IMR-90 (cell line): ENCODE measurements around the gene ERGIC1. TPM values are rescaled to one million over a fixed set of nuclear protein-coding genes. Genes with fewer than 3 reads are reported as not detected.

Experiments used
- ATAC-seq: fragments of 200-7000 bp; cut with Tn5 transposase; 2 replicates; pipeline ENCODE4 v1.9.1; 2020; ENCODE audit warnings: low read depth, mild to moderate bottlenecking, moderate library complexity
- BruUV-seq: library from RNA; stranded (reverse); fragments of 400-500 nt; replicated peaks from 2 replicates; lab custom pipeline; 2021; lab: Mats Ljungman, UMichigan
- CTCF ChIA-PET: fragments of 300-600 bp; formaldehyde crosslinking; extraction: SDS; loops from one replicate; lab custom pipeline; 2021; ENCODE audit warnings: antibody characterized with exemption; lab: Yijun Ruan, JAX
- POLR2A ChIA-PET: fragments of 300-600 bp; sonication (Branson Sonifier 250); formaldehyde crosslinking; loops from one replicate; lab custom pipeline; 2022; ENCODE audit warnings: antibody characterized with exemption; ENCODE audit not compliant: unreplicated experiment; lab: Charles Lee
- DNase-seq: peaks from one replicate; pipeline ENCODE4 v3.0.0; 2013
- H2AFZ ChIP-seq: replicated peaks from 2 replicates; pipeline ENCODE3; 2013; ENCODE audit warnings: low read length, mild to moderate bottlenecking; ENCODE audit not compliant: poor library complexity
- H2AK5ac ChIP-seq: 2 replicates; pipeline ENCODE4 v1.6.1; 2013; ENCODE audit warnings: low read depth, low read length, inconsistent platforms
- H2AK9ac ChIP-seq: replicated peaks from 2 replicates; pipeline ENCODE3; 2013; ENCODE audit warnings: mild to moderate bottlenecking, low read depth, low read length, moderate library complexity; ENCODE audit not compliant: poor library complexity
- H2BK120ac ChIP-seq: 2 replicates; pipeline ENCODE4 v1.6.1; 2013; ENCODE audit warnings: low read depth, low read length, inconsistent platforms
- H2BK15ac ChIP-seq: 3 replicates; pipeline ENCODE4 v1.6.1; 2013; ENCODE audit warnings: low read depth, low read length, inconsistent platforms
- H2BK20ac ChIP-seq: 2 replicates; pipeline ENCODE4 v1.6.1; 2013; ENCODE audit warnings: low read depth, mild to moderate bottlenecking, inconsistent platforms, low read length, moderate library complexity
- H2BK5ac ChIP-seq: 2 replicates; pipeline ENCODE4 v1.6.1; 2013; ENCODE audit warnings: mild to moderate bottlenecking, low read depth, low read length, inconsistent platforms; ENCODE audit not compliant: poor library complexity, severe bottlenecking
- H3K14ac ChIP-seq: replicated peaks from 2 replicates; pipeline ENCODE4 v1.6.1; 2013; ENCODE audit warnings: low read depth, low read length, inconsistent platforms
- H3K18ac ChIP-seq: 2 replicates; pipeline ENCODE4 v1.6.1; 2013; ENCODE audit warnings: low read depth, low read length, control low read depth
- H3K23ac ChIP-seq: 2 replicates; pipeline ENCODE4 v1.6.1; 2013; ENCODE audit warnings: low read depth, low read length, inconsistent platforms
- H3K27ac ChIP-seq: 2 replicates; pipeline ENCODE4 v1.5.1; 2013; ENCODE audit warnings: mild to moderate bottlenecking, control low read depth, low read length; ENCODE audit not compliant: insufficient read depth
- H3K27me3 ChIP-seq: 2 replicates; pipeline ENCODE4 v1.6.1; 2013; ENCODE audit warnings: low read length; ENCODE audit not compliant: control insufficient read depth, insufficient read depth
- H3K36me3 ChIP-seq: 2 replicates; pipeline ENCODE4 v1.6.1; 2013; ENCODE audit warnings: low read length, mixed read lengths; ENCODE audit not compliant: control insufficient read depth, insufficient read depth
- H3K4ac ChIP-seq: 2 replicates; pipeline ENCODE4 v1.6.1; 2013; ENCODE audit warnings: low read depth, low read length, inconsistent platforms
- H3K4me1 ChIP-seq: 2 replicates; pipeline ENCODE4 v1.6.1; 2013; ENCODE audit warnings: low read length, mixed read lengths; ENCODE audit not compliant: control insufficient read depth, insufficient read depth
- H3K4me2 ChIP-seq: 2 replicates; pipeline ENCODE4 v1.6.1; 2013; ENCODE audit warnings: low read depth, mild to moderate bottlenecking, control low read depth, low read length, moderate library complexity
- H3K4me3 ChIP-seq: 2 replicates; pipeline ENCODE4 v1.5.1; 2013; ENCODE audit warnings: low read depth, mild to moderate bottlenecking, control low read depth, low read length, moderate library complexity; ENCODE audit not compliant: insufficient read depth
- H3K56ac ChIP-seq: 2 replicates; pipeline ENCODE4 v1.6.1; 2013; ENCODE audit warnings: low read length, inconsistent platforms; ENCODE audit not compliant: insufficient read depth; ENCODE audit errors: extremely low read depth
- H3K79me1 ChIP-seq, 2 experiments: 2 replicates each; pipeline ENCODE4 v1.6.1; 2013; ENCODE audit warnings: low read length in 2 of 2, inconsistent platforms in 1 of 2, low read depth in 1 of 2
- H3K9ac ChIP-seq: 2 replicates; pipeline ENCODE4 v1.6.1; 2013; ENCODE audit warnings: low read depth, low read length, control low read depth
- H3K9me1 ChIP-seq: 2 replicates; pipeline ENCODE4 v1.6.1; 2013; ENCODE audit warnings: low read length, inconsistent platforms; ENCODE audit not compliant: insufficient read depth
- H3K9me3 ChIP-seq: 2 replicates; pipeline ENCODE4 v1.6.1; 2013; ENCODE audit warnings: low read length; ENCODE audit not compliant: control insufficient read depth, insufficient read depth
- H4K20me1 ChIP-seq: 2 replicates; pipeline ENCODE4 v1.6.1; 2013; ENCODE audit warnings: low read length, inconsistent platforms; ENCODE audit not compliant: insufficient read depth
- H4K5ac ChIP-seq: 2 replicates; pipeline ENCODE4 v1.6.1; 2013; ENCODE audit warnings: mild to moderate bottlenecking, low read depth, low read length, control low read depth
- H4K8ac ChIP-seq, 2 experiments: 2 replicates each; pipeline ENCODE4 v1.6.1; 2013; ENCODE audit warnings: low read depth in 2 of 2, low read length in 2 of 2, control low read depth in 1 of 2, inconsistent platforms in 1 of 2
- H4K91ac ChIP-seq: 2 replicates; pipeline ENCODE4 v1.6.1; 2013; ENCODE audit warnings: low read depth, low read length, inconsistent platforms; ENCODE audit not compliant: insufficient read depth
- CHD1 ChIP-seq: IDR thresholded peaks from 2 replicates; pipeline ENCODE4 v1.6.1; 2012; ENCODE audit warnings: low read depth, low read length, improper control_type of control experiment
- POLR2A ChIP-seq: IDR thresholded peaks from 2 replicates; pipeline ENCODE4 v1.6.1; 2012; ENCODE audit warnings: mild to moderate bottlenecking, low read depth, low read length
- SMC3 ChIP-seq: fragments of 150-350 bp; IDR thresholded peaks from 2 replicates; pipeline ENCODE4 v1.6.1; 2016; ENCODE audit warnings: low read depth, mild to moderate bottlenecking, antibody characterized with exemption, low read length, moderate library complexity
- WGBS, 2 experiments: methylation state at CpG; one replicate each; pipeline versions ENCODE4 v1.1.5 to v1.1.7; 2013; ENCODE audit warnings: missing lambda C conversion rate in 2 of 2; ENCODE audit not compliant: insufficient read length in 1 of 2; ENCODE audit errors: extremely low coverage in 2 of 2; 5-methylcytosine and 5-hydroxymethylcytosine counted together
- dilution Hi-C: fragments of 300-500 bp; cut with HindIII; formaldehyde crosslinking; loops from one replicate; pipeline ENCODE4 v1.14.3; 2018; ENCODE audit warnings: low sequenced_read_pairs; ENCODE audit not compliant: unreplicated experiment
- in situ Hi-C: fragments of 300-500 bp; cut with MboI; formaldehyde crosslinking; loops from 3 replicates; pipeline ENCODE4 v1.14.3; 2019; ENCODE audit warnings: low sequenced_read_pairs, inconsistent platforms, mixed read lengths
- intact Hi-C: fragments of 100-400 bp; cut with micrococcal nuclease; formaldehyde crosslinking; loops from 2 replicates; pipeline ENCODE4 v1.10.0; 2022
- polyA plus RNA-seq, 3 experiments: library from polyadenylated mRNA; depleted of rRNA; stranded (reverse); fragments of >200 nt; gene quantifications; 2 replicates each; pipeline ENCODE4 v1.2.3, GENCODE V29; 2012; ENCODE audit warnings: low replicate concordance in 1 of 3
- total RNA-seq: library from RNA; depleted of rRNA; stranded (reverse); fragments of >200 nt; gene quantifications from 2 replicates; pipeline ENCODE4 v1.2.3, GENCODE V29; 2012

ERGIC1 gene
- total and polyA plus RNA-seq, 2 of the 4 experiments (the other 2 are of a cell fraction) = 134 to 192 TPM

DNA sequence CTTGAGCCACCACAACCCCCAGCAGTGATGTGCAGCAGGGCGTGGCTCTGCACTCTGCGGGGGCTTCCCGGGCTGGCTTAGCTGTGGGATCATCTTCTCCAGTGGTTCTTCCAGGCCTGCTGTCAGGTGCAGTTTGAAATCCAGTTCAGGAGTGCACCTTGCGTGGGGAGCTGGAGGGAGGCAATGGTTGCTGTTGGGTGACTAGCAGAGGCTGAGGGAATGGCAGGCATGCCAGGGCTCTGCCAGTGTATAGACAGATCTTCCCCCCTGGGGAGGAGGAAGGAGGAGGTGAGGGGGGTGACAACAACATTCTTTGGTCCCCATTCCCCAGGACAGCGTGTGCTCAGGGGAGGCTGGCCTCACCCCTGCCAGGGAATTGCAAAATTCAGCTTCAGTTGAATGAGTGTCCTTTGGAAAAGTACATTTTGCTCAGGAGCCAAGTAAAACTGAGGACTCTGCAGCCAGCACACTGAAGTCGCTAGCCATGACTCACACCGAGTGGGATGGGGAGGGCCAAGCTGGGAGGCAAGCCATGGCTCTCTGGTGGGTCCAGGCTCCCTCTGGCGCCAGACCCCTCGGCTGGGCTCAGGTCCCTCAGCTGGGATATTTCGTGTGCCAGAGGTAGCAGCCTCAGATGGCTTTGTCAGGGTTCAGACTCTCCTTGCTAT is 35.0 kb downstream of the ERGIC1 start (continued):
- TF ChIP-seq CHD1 = no peak

- Histone ChIP-seq H3K18ac (peak overlapping the region; percentile 94), H3K27me3 (no peaks in the 10 kb centered on the region), H3K4me2 (no peak overlapping the region), H3K27ac (peak overlapping the region; percentile 78), H3K4ac (peak overlapping the region; percentile 97), H2AFZ (peak overlapping the region; percentile 6), H3K36me3 (no peaks in the 10 kb centered on the region; the same call in 1 of the 2 replicates), H3K79me1 (peaks cover 42 to 84% of the 10 kb centered on the region in 2 experiments), H2AK9ac (peak overlapping the region; percentile 56), H2BK5ac (peak overlapping the region; percentile 97), H3K4me3 (no peak overlapping the region), H3K4me1 (peaks cover 50% of the 10 kb centered on the region), H3K9ac (peak overlapping the region; percentile 63; the same call in 1 of the 2 replicates), H2AK5ac (peak overlapping the region; percentile 77), H4K91ac (peak overlapping the region; percentile 97), H2BK20ac (peak overlapping the region; percentile 97), H3K9me3 (no peaks in the 10 kb centered on the region), H3K23ac (peak overlapping the region; percentile 93), H4K20me1 (peaks cover 11% of the 10 kb centered on the region), H4K5ac (peak overlapping the region; percentile 48), H3K56ac (peak overlapping the region; percentile 83), H4K8ac (peak overlapping the region; percentile 82 to 88), H2BK15ac (peak overlapping the region; percentile 92), H3K14ac (peak overlapping the region; percentile 91), H2BK120ac (peak overlapping the region; percentile 94), H3K9me1 (peaks cover 41% of the 10 kb centered on the region)
- in situ Hi-C loops = no loop called here
- TF ChIP-seq SMC3 (no peak), POLR2A (peak; percentile 18)
- ChIA-PET POLR2A (interaction anchor here (1.5 to 2.6 kb wide), 2 partner anchors 28 to 99 kb away, joined by 4 to 15 read pairs; partner anchors contain the start of gene DUSP1), CTCF (interaction anchor here (1.1 to 1.6 kb wide), 3 partner anchors 11 to 155 kb away, joined by 4 to 9 read pairs (median 5); no protein-coding TSS in a partner anchor)
- dilution Hi-C loops = no loop called here
- no CpG with 5 or more reads among the region's 1 CpG for WGBS, 2 experiments
- no peak for ATAC-seq
- no peak for DNase-seq
- intact Hi-C loops = loop anchor here (2.0 kb wide), 1 partner anchor 33 kb away; no protein-coding TSS in a partner anchor
- no TSS peak for BruUV-seq
Measured at GRCh38 chr5:172869691-172870090, 35.6 kb downstream of the ERGIC1 start.
